ENCODE results near the gene SOS2.

DNA sequence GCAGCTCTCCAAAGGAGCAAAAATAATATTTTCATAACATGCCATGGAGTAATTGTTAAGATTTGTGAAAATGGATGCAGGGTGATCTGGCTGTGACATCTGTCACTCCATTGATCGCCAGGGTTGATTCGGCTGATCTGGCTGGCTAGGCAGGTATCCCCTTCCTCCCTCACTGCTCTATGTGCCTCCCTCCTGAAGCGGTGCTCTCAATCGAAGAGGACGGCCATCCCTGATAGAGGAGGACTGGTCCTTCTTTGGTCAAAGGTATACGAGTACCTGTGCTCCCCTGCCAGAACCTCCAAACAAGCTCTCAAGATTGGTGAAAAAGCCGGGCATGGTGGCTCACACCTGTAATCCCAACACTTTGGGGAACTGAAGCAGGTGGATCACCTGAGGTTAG is 162.9 kb downstream of the SOS2 start:
- TF ChIP-seq, protein P1, sequence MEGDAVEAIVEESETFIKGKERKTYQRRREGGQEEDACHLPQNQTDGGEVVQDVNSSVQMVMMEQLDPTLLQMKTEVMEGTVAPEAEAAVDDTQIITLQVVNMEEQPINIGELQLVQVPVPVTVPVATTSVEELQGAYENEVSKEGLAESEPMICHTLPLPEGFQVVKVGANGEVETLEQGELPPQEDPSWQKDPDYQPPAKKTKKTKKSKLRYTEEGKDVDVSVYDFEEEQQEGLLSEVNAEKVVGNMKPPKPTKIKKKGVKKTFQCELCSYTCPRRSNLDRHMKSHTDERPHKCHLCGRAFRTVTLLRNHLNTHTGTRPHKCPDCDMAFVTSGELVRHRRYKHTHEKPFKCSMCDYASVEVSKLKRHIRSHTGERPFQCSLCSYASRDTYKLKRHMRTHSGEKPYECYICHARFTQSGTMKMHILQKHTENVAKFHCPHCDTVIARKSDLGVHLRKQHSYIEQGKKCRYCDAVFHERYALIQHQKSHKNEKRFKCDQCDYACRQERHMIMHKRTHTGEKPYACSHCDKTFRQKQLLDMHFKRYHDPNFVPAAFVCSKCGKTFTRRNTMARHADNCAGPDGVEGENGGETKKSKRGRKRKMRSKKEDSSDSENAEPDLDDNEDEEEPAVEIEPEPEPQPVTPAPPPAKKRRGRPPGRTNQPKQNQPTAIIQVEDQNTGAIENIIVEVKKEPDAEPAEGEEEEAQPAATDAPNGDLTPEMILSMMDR (IDR thresholded peaks at IDR 0.05; ENCODE audit: low read depth, low read length, missing input control) = no peak
- no peak for TF ChIP-seq RAD21 (IDR thresholded peaks at IDR 0.05)
- TF ChIP-seq TAF1 (conservative IDR thresholded peaks at IDR 0.05) = no peak
- TF ChIP-seq, protein P2, sequence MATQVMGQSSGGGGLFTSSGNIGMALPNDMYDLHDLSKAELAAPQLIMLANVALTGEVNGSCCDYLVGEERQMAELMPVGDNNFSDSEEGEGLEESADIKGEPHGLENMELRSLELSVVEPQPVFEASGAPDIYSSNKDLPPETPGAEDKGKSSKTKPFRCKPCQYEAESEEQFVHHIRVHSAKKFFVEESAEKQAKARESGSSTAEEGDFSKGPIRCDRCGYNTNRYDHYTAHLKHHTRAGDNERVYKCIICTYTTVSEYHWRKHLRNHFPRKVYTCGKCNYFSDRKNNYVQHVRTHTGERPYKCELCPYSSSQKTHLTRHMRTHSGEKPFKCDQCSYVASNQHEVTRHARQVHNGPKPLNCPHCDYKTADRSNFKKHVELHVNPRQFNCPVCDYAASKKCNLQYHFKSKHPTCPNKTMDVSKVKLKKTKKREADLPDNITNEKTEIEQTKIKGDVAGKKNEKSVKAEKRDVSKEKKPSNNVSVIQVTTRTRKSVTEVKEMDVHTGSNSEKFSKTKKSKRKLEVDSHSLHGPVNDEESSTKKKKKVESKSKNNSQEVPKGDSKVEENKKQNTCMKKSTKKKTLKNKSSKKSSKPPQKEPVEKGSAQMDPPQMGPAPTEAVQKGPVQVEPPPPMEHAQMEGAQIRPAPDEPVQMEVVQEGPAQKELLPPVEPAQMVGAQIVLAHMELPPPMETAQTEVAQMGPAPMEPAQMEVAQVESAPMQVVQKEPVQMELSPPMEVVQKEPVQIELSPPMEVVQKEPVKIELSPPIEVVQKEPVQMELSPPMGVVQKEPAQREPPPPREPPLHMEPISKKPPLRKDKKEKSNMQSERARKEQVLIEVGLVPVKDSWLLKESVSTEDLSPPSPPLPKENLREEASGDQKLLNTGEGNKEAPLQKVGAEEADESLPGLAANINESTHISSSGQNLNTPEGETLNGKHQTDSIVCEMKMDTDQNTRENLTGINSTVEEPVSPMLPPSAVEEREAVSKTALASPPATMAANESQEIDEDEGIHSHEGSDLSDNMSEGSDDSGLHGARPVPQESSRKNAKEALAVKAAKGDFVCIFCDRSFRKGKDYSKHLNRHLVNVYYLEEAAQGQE (IDR thresholded peaks at IDR 0.05) = no peak
